Neural cell (in vitro differentiated cells): ENCODE results near the gene CHPF.

Experiments
- EZH2 ChIP-seq: fragments of 200-600, 300-800 bp; shearing (Covaris generic), sonication (generic); IDR thresholded peaks from 2 replicates; pipeline ENCODE4 v1.6.1; 2014; ENCODE audit warnings: antibody characterized with exemption, low read length, borderline replicate concordance, mild to moderate bottlenecking; ENCODE audit not compliant: insufficient read depth, poor library complexity, severe bottlenecking
- POLR2AphosphoS5 ChIP-seq: IDR thresholded peaks from 2 replicates; pipeline ENCODE4 v1.6.1; 2012
- RAD21 ChIP-seq: fragments of 450-650 bp; conservative IDR thresholded peaks from 2 replicates; pipeline ENCODE4 v1.6.1; 2014; ENCODE audit warnings: antibody characterized with exemption, mild to moderate bottlenecking, moderate library complexity
- SMC3 ChIP-seq: fragments of 450-650 bp; conservative IDR thresholded peaks from 2 replicates; pipeline ENCODE4 v1.6.1; 2014; ENCODE audit warnings: antibody characterized with exemption, mild to moderate bottlenecking, moderate library complexity; ENCODE audit not compliant: poor library complexity
- TAF1 ChIP-seq: IDR thresholded peaks from 2 replicates; pipeline ENCODE4 v1.6.1; 2012; ENCODE audit warnings: low read depth
- TF ChIP-seq, protein P1 (sequence below): fragments of 450-650 bp; IDR thresholded peaks from 2 replicates; pipeline ENCODE4 v1.5.1; 2014; ENCODE audit warnings: antibody characterized with exemption, mild to moderate bottlenecking, moderate library complexity; ENCODE audit not compliant: poor library complexity, severe bottlenecking

DNA sequence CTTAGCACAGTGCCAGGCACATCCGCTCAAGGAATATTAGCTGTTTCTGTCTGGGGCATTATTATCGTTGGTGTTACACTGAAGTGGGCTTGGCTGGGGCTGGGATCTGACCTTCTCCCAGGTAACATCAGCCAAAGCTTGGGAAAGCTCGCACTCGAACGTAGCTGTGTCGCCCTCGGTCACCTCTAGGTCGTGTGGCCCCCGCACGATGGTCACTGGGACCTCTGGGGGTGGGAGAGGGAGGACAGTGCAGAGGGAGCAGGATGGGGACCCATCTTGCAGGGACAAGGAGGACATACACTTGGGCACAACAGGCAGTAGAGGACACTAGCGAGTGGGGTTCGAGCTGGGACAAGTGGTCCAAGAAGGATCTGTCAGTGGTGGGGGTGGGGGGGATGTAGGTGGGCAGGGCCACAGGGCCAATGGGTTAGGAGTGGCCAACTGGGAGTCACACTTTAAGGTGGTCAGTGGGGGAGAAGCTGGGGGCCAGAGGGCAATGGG is 9.9 kb upstream of the CHPF start:
- TF ChIP-seq TAF1 (no peak), EZH2 (no peak), SMC3 (no peak), POLR2AphosphoS5 (no peak), RAD21 (no peak)
- TF ChIP-seq, protein P1, sequence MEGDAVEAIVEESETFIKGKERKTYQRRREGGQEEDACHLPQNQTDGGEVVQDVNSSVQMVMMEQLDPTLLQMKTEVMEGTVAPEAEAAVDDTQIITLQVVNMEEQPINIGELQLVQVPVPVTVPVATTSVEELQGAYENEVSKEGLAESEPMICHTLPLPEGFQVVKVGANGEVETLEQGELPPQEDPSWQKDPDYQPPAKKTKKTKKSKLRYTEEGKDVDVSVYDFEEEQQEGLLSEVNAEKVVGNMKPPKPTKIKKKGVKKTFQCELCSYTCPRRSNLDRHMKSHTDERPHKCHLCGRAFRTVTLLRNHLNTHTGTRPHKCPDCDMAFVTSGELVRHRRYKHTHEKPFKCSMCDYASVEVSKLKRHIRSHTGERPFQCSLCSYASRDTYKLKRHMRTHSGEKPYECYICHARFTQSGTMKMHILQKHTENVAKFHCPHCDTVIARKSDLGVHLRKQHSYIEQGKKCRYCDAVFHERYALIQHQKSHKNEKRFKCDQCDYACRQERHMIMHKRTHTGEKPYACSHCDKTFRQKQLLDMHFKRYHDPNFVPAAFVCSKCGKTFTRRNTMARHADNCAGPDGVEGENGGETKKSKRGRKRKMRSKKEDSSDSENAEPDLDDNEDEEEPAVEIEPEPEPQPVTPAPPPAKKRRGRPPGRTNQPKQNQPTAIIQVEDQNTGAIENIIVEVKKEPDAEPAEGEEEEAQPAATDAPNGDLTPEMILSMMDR = no peak
